K562 treated with DMSO at 1 percent for 48 hours (cell line): ENCODE data around the gene CREG2. TPM values are rescaled to one million over a fixed set of nuclear protein-coding genes. Genes with fewer than 3 reads are reported as not detected.

Experiments used
- total RNA-seq: library from RNA; unstranded; fragments of 300-600 nt; gene quantifications from 2 replicates; pipeline ENCODE4 v1.2.3, GENCODE V29; 2022; ENCODE audit warnings: low replicate concordance; ENCODE audit errors: extremely low read depth

CREG2 gene
- not detected in 2 replicates for total RNA-seq

GRCh38 chr2:101387151-101387834 is at the start of gene CREG2:
TSS of gene CREG2 (minus strand) at chr2:101387503. CDS start at chr2:101387457, 46 bp downstream.

GRCh38 chr2:101308432-101309210 is 78.7 kb downstream of the CREG2 start, which contains the start of gene RNF149:
TSS of gene RNF149 (minus strand) at chr2:101308701. CDS start at chr2:101308588, 113 bp downstream.

Other genes with a start within 250 kb of the CREG2 start
- gene TBC1D8, start 236.1 kb downstream of the CREG2 start, total RNA-seq: not detected in 2 replicates
- not detected in 2 replicates for gene CNOT11, start 134.6 kb downstream of the CREG2 start, total RNA-seq
- gene RNF149, start 78.8 kb downstream of the CREG2 start, total RNA-seq: not detected in 2 replicates
- gene RFX8, start 87.6 kb upstream of the CREG2 start, total RNA-seq: not detected in 2 replicates